Measurements from ENCODE around the gene CHST8.

The CHST8 gene

GRCh38 chr19:33773704-33774624 lies 152.2 kb downstream of the CHST8 start:
- DNase-seq, result no peak

GRCh38 chr19:33774751-33775150 lies 153.0 kb downstream of the CHST8 start:
- no peak for DNase-seq

DNA sequence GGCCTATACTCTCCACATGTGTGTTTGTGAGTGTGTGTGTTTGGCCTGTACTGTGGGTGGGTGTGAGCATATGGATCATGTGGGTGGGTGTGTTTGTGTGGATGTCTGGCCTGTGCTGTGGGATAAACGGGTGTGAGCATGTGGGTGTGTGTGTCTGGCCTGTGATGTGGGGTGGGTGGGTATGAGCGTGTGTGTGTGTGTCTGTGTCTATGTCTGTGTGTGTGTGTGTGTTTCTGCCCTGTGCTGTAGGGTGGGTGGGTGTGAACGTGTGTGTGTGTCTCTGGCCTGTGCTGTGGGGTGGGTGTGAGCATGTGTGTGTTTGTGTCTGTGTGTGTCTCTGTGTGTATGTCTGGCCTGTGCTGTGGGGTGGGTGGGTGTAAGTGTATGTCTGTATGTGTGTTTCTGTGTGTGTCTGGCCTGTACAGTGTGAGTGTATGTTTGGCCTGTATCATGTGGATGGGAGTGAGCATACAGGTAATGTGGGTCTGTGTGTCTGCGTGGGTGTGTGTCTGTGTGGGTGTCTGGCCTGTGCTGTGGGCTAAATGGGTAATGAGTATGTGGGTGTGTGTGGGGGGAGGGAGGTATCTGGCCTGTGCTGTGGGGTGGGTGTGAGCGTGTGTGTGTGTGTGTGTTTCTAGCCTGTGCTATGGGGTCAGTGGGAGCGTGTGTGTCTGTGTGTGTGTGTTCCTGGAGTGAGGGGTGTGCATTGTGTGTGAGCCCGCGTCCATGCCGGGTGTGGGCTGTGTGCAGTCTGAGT lies 154.2 kb downstream of the CHST8 start:
- no peak for DNase-seq

DNA sequence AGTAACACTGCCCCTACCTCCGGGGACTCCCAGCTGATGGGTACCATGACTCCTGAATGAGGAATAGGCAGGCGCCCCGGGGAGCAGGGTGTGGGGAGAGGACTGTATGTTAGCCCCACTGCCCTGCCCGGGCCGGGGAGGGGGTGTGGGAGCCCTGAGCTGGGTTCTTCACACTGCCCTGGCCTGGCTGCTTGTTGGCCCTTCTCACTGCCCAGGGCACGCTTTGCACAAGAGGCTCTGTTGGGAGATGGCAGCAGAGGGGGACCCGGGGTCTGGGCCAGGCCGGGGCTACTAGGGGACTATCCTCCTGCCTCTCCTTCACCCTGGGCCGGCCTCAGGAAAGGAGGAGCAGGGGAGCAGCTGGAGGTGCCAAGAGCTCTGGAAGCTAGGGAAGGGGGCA lies 155.6 kb downstream of the CHST8 start:
- DNase-seq, result no peak

DNA sequence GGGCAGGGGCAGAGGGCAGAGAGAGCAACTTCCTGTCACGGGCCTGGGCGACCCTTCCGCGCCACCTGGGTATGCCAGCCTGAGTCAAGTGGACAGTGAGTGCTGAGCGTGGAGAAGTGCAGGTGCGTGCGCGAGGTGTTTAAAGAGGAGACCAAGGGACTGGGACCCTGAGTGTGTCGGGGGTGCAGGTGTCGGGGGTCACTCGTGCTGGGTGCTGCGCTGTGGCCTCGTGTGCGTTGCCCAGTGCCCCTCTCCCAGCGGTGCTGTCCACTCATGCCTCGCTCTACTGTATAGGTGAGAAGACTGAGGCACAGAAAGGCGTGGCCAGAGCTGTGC lies 156.0 kb downstream of the CHST8 start:
- no peak for DNase-seq

DNA sequence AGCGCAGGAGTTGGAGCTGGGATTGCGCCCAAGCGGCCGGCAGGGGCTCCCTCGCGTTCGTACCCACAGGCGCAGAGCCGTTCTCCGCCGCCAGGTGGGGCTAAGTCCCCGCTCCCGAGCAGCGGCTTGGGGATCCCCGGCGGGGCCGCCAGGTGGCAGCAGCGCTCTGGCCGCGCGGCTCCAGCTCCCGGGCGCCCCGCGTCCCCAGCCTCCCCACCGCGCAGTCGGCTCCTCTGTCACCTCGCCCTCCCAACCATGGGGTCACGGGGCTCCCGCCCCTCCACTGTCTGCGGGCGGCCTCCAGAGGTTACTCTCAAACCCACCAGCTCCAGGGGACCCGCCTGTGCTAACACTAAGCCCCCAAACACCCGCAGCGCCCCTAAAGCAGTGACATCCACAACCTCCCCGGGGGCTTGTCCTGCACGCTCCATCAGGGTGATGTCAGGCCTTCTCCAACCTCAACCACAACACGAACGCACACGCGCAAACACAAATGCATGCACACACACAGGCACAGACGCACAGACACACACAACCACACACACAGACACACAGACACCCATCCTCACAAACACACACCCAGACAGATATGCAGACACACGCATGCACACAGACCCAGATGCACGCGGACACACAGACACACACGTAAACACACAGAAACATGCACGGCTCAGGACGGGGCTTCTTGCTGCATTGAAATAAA lies 156.5 kb downstream of the CHST8 start:
- DNase-seq, result peak; percentile 88

DNA sequence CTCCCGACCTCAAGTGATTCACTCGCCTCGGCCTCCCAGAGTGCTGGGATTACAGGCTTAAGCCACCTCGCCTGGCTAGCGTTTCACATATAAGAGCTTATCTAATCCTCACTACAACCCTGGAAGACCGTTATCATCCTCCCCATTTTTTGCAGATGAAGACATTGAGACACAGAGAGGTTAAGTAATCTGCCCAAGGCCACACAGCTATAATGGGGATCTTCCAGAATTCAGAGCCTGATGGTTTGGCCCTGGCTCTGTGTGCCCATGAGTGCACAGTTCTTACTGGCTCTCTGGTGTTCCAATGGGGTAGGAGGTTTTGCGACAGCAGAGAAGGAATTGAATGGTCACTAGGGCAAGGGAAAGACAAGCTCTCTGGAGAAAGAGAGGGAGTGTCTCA lies 158.1 kb downstream of the CHST8 start:
- no peak for DNase-seq

DNA sequence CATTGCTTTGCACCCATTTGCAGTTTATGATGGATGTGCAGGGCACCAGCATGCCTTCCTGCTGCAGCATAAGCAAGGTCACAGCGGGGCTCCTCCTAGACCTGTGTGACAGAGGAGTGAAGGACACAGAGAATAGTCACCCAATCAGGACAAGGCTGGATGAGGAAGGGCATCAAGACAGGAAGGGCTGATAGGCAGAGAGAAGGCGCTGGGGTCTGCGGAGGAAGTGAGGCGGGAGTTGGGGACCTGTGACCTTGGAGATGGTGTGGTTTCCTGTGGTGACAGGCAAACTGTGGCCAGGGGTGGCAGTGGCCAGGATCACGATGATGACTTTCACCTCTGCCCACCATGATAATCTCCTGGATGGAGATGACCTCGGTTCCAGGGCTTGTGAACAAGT lies 158.5 kb downstream of the CHST8 start:
- DNase-seq, result no peak

DNA sequence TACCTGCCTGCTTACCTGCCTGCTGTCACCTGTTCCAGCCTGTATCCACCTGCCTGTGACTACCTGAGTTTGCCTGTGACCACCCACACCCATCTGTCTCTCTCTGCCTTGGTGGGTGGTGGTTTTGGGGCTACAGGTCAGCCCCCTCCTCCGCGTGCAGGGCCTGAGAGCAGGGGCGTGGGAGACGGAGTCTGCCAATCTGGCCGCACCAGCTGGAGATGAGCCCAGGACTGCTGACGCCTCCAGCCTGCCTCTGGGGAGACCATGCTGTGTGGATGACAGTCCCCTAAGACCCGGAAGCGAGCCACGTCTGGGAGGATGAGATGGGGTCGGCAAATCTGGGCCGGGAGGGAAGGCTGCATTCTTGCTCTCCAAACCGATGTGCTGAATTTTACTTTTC lies 159.0 kb downstream of the CHST8 start:
- DNase-seq, result no peak

GRCh38 chr19:33781415-33781935 lies 159.7 kb downstream of the CHST8 start:
- no peak for DNase-seq

DNA sequence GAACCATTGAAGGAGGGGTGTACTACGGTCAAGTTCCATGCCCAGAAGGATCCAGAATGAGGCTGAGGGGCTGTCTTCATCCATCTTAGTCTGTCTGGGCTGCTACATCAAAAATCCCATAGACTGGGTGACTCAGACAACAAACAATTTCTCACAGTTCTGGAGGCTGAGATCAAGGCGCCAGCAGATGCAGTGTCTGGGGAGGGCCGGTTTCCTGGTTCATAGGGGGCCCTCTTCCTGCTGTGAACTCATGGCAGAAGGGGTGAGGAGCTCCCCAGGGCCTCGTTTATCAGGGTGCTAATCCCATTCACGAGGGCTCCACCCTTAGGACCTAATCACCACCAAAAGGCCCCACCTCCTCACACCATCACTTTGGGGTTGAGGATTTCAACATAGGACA lies 160.2 kb downstream of the CHST8 start:
- no peak for DNase-seq

DNA sequence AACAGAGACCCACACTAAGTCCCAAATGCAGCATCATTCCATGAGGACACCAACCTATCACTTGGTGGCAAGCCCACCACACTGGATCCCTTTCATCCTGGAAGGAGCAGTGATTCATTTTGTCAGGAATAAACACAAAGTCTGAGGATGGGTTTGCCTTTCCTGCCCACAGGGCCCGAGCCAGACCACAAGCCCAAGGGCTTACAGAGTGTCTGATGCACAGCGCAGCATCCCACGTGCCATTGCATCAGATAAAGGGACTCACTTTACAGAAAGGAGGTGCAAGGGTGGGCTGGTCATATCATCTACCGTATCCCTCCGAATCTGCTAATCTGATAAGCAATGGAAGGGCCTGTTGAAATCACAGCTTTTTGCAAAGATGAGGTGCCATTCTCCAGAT lies 162.7 kb downstream of the CHST8 start:
- DNase-seq, result no peak

DNA sequence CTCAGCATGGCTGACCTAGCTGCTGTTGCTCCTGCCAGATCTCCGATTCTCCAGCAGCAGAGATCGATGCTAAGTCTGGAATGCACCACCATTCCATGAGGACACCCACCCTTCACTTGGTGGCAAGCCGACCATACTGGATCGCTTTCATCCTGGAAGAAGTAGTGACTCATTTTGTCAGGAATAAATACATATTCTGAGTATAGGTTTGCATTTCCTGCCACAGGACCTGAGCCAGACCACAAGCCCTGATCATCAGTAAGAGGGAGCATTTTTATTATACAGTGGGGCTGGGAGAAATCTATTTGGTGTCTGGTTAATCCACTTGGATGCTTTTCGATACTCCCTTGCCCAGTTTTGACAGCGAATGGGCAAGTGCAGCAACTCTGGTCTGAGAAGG lies 164.0 kb downstream of the CHST8 start:
- no peak for DNase-seq

GRCh38 chr19:33788676-33789075 lies 166.9 kb downstream of the CHST8 start:
- DNase-seq, result no peak

DNA sequence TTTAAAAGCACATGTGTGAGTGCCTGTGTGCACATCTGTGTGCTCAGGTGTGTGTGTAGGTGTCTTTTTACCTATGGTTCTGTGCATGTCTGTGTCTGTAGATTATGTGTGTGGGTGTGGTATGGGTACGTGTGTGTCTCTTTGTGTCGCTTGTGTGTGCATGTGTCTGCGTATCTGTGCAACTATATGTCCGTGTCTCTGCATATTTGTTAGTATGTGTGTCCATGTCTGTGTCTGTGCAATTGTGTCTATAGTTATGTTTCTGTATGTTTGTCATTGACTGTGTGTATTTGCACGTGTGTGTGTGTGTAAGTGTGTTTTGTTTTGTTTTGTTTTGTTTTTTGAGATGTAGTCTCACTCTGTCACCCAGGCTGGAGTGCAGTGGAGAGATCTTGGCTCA lies 167.6 kb downstream of the CHST8 start:
- DNase-seq, result no peak

DNA sequence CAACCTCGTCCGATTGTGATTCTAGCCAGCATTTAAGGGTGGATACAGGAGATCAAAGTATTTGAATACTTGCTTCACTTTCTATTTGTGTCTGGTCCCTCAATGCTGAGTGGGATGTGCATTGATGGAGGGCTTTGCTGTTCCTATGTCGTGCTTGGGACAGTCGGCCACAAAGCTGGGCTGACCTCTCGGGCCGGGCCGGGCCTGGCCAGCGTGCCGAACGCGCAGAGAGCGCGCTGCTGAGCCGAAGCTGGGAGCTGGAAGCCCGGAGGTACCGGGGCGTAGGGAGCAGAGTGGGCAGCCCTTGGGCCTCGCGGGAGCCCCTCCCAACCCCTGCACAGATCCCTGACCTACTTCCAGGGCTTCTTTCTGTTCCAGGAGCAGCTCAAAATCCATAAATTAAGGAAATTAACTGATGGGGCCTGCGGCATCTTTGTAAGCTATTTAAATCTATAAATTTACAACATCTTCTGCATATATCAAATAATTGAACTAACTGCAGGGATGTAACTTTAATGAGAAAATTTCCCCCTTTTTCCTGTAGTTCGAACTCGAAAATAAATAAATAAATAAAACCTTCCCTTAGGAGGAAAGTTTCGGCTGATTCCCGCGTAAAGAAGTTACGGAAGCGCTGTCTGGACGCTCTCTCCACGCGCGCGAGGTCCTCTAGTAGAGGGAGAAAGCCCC lies 173.1 kb downstream of the CHST8 start:
- no peak for DNase-seq

GRCh38 chr19:33795370-33796163 lies 173.8 kb downstream of the CHST8 start:
- DNase-seq, result peak; percentile 62

- peak; percentile 46 for DNase-seq
Observed at GRCh38 chr19:33796164-33796875, 174.6 kb downstream of the CHST8 start, which contains the start of gene KCTD15. KCTD15 (plus strand) TSS chr19:33796870; CDS start chr19:33800455, 3,585 bp downstream.

DNA sequence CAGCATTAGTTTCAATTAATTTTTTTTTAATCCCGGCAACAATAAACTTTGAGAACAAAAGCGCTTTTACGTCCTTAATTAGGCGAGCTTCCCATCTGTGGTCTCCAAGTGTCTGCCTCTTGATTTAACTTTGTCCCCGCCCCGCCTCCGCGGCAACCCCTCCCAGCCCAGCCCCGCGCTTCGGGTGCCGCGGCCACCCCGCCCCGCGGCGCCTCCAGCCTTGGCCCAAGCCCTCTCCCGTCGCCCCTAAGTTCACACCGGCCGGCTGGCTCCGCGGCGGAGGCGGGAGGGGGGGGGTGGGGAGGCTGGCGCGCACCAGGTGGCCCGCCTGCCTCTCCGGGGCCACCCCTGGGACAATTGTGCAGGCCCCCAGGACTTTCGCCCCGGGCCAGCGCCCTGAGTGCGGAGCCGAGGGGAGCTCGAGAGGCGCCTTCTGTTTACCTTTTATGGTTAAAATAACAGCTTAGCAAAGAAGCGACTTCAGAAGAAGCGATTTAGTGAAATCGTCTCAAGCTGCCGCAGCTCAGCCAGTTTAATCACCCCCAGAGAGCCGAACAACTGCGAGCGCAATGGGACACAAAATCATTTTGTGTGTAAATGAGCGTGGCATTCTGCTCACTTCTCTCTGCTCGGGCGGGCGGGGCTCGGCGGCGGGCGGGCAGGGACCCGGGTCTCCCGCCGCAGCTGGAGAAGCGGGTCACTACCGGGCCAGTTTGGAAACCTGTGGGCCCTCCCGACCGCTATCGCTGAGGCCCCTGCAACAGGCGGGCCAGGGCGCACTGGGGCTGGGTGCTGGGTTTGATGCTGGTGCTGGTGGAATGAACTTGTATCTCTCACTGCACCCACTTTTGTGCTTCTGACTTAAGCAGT lies 176.3 kb downstream of the CHST8 start:
- DNase-seq, result peak; percentile 16

DNA sequence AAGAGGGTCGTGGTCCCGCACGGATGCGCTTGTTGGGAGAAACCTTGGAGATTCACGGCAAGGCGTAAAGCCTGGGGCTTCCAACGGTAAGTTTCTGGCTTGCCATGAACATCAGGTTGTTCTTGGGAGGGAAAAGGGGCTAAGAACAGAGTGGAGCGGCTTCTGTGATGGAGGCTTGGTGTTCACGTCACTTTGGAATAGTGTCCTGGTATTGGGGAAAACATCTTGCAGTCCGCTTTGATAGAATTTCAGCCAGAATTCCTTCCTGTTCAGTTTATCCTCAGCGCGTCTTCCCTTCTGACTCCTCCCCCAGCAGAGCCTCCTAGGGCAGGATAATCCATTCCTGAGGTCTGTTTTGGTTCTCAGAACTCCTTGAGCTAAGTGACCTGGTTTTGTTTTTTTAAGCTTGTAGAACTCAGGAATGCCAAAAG lies 176.9 kb downstream of the CHST8 start:
- DNase-seq, result no peak
